ENCODE data around the gene CCDC183.
"Not testable (repeated sequence)": the region's sequence is repeated elsewhere in the genome, so short reads cannot be mapped to it uniquely, and the experiment has no call there.

The CCDC183 gene

GRCh38 chr9:136760834-136761544, 35.1 kb upstream of the CCDC183 start:
- DNase-seq (ENCODE audit: low read depth in 4 of 4, low spot score in 1 of 4) = peak in 1 of 4 experiments; percentile 31

GRCh38 chr9:136761545-136761981, 34.6 kb upstream of the CCDC183 start:
- no peak for DNase-seq (ENCODE audit: low read depth in 4 of 4, low spot score in 1 of 4)

- DNase-seq (ENCODE audit: low read depth in 4 of 4, low spot score in 1 of 4) = no peak
Measured at GRCh38 chr9:136762221-136762691, 33.9 kb upstream of the CCDC183 start.

GRCh38 chr9:136762915-136763648, 33.1 kb upstream of the CCDC183 start:
- peak in 2 of 4 experiments; percentile 44 to 57 for DNase-seq (ENCODE audit: low read depth in 4 of 4, low spot score in 1 of 4)

- DNase-seq (ENCODE audit: low read depth in 4 of 4, low spot score in 1 of 4) = no peak
Measured at GRCh38 chr9:136763649-136764035, 32.5 kb upstream of the CCDC183 start.

GRCh38 chr9:136764301-136764891, 31.7 kb upstream of the CCDC183 start, which contains the start of gene LCN15:
TSS of gene LCN15 (minus strand) at chr9:136764518. CDS start at chr9:136764488, 30 bp downstream.
- DNase-seq (ENCODE audit: low read depth in 4 of 4, low spot score in 1 of 4) = no peak

- DNase-seq (ENCODE audit: low read depth in 4 of 4, low spot score in 1 of 4) = no peak
Measured at GRCh38 chr9:136765041-136765440, 31.1 kb upstream of the CCDC183 start.

GRCh38 chr9:136765745-136766409, 30.3 kb upstream of the CCDC183 start:
- DNase-seq (ENCODE audit: low read depth in 4 of 4, low spot score in 1 of 4) = not testable (repeated sequence)

GRCh38 chr9:136766410-136767120, 29.6 kb upstream of the CCDC183 start:
- peak in 1 of 4 experiments; percentile 46 for DNase-seq (ENCODE audit: low read depth in 4 of 4, low spot score in 1 of 4)

GRCh38 chr9:136769710-136770191, 26.4 kb upstream of the CCDC183 start:
- peak in 3 of 4 experiments; percentile 33 to 53 (median 50) for DNase-seq (ENCODE audit: low read depth in 4 of 4, low spot score in 1 of 4)

GRCh38 chr9:136771907-136772415, 24.2 kb upstream of the CCDC183 start:
- DNase-seq (ENCODE audit: low read depth in 4 of 4, low spot score in 1 of 4) = no peak

GRCh38 chr9:136773386-136774044, 22.6 kb upstream of the CCDC183 start:
- no peak for DNase-seq (ENCODE audit: low read depth in 4 of 4, low spot score in 1 of 4)

GRCh38 chr9:136774416-136775045, 21.6 kb upstream of the CCDC183 start:
- DNase-seq (ENCODE audit: low read depth in 4 of 4, low spot score in 1 of 4) = no peak

- DNase-seq (ENCODE audit: low read depth in 4 of 4, low spot score in 1 of 4) = no peak
Measured at GRCh38 chr9:136775191-136775590, 20.9 kb upstream of the CCDC183 start.

GRCh38 chr9:136776947-136777346, 19.2 kb upstream of the CCDC183 start:
- no peak for DNase-seq (ENCODE audit: low read depth in 4 of 4, low spot score in 1 of 4)

GRCh38 chr9:136777359-136777758, 18.8 kb upstream of the CCDC183 start:
- no peak for DNase-seq (ENCODE audit: low read depth in 4 of 4, low spot score in 1 of 4)

GRCh38 chr9:136779808-136780207, 16.3 kb upstream of the CCDC183 start:
- DNase-seq (ENCODE audit: low read depth in 4 of 4, low spot score in 1 of 4) = no peak

GRCh38 chr9:136782452-136782851, 13.7 kb upstream of the CCDC183 start:
- no peak for DNase-seq (ENCODE audit: low read depth in 4 of 4, low spot score in 1 of 4)

Measured in stimulated activated CD4-positive, alpha-beta T cell treated with anti-CD3 and anti-CD28 coated beads, Interleukin-1b, Interleukin-23, amount 100 ng/mL, for 24 hours (primary cell).